Measurements from ENCODE around the gene TOB1.

Gene TOB1

DNA sequence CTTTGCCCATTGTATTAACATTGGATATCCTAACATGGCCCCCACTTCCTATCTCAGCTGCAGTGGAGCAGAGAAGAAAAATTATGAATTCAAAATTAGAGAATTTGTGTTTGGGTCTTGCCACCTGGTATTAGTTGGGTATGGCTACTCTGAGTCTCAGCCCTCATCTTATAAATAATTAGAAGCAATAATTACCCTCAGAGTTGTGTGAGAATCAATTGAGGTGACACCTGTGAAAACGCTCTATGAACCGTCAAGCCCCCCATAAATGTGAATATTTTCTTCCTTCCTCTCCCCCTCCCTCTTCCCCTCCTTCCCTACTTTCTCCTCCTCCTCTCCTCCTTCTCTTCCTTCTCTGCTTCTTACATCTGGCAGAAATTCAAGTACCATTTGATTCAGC lies 8.9 kb upstream of the TOB1 start:
- H3K9me3 ChIP-seq (ENCODE audit: insufficient read depth, low read length): peaks cover 9% of the 10 kb centered on the region; the same call in 1 of the 2 replicates
- no peak for DNase-seq (ENCODE audit: low read depth, low spot score)
- TF ChIP-seq SUZ12 (IDR thresholded peaks at IDR 0.05; ENCODE audit: extremely low read depth, insufficient read depth, insufficient read length) (no peak), ZNF274 (IDR thresholded peaks at IDR 0.05; ENCODE audit: low read depth, low read length) (no peak), YY1 (IDR thresholded peaks at IDR 0.05; ENCODE audit: insufficient read depth, insufficient read length) (no peak)
- H3K36me3 ChIP-seq (ENCODE audit: insufficient read depth, insufficient read length, low read length): no peaks in the 10 kb centered on the region
- H3K27me3 ChIP-seq (ENCODE audit: insufficient read depth, insufficient read length): no peaks in the 10 kb centered on the region
- H3K4me3 ChIP-seq (ENCODE audit: insufficient read length, low read depth): no peak overlapping the region
- H3K4me1 ChIP-seq (ENCODE audit: insufficient read depth, insufficient read length): no peaks in the 10 kb centered on the region
- H3K9ac ChIP-seq (ENCODE audit: insufficient read length, low read depth): no peak overlapping the region

DNA sequence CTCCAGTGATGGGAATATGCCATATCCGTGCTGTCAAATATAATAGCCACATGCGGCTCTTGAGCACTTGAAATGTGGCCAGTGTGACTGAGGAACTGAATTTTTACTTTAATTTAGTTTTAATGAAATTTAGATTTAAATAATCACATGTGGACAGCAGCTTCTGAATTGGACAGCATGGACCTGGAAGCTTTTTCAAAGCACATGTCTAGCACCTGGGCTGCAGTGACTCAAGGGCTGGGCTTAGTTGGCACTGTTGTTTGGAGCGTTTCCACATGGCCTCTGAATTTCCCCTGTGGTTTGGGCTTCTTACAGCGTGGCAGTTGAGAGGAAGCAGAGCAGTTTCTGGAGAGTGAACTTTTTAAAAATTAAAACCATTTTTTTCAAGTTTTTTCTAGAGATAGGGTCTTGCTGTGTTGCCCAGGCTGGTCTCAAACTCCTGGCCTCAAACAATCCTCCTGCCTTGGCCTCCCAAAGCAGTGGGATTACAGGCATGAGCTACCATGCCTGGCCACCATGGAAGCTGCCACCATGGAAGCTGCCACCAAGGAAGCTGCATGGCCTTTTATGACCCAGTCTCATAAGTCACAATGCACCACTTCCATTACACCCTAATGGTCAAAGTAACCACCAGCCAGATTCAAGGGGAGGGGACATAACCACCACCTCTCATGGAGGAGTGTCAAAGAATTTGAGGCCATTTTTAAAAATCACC lies 6.7 kb upstream of the TOB1 start:
- H3K9me3 ChIP-seq (ENCODE audit: insufficient read depth, low read length): no peaks in the 10 kb centered on the region
- no peaks in the 10 kb centered on the region for H3K27me3 ChIP-seq (ENCODE audit: insufficient read depth, insufficient read length)
- DNase-seq (ENCODE audit: low read depth, low spot score): no peak
- H3K4me1 ChIP-seq (ENCODE audit: insufficient read depth, insufficient read length): no peaks in the 10 kb centered on the region
- H3K9ac ChIP-seq (ENCODE audit: insufficient read length, low read depth): no peak overlapping the region
- TF ChIP-seq SUZ12 (IDR thresholded peaks at IDR 0.05; ENCODE audit: extremely low read depth, insufficient read depth, insufficient read length) (no peak), ZNF274 (IDR thresholded peaks at IDR 0.05; ENCODE audit: low read depth, low read length) (no peak), YY1 (IDR thresholded peaks at IDR 0.05; ENCODE audit: insufficient read depth, insufficient read length) (no peak)
- H3K36me3 ChIP-seq (ENCODE audit: insufficient read depth, insufficient read length, low read length): no peaks in the 10 kb centered on the region
- no peak overlapping the region for H3K4me3 ChIP-seq (ENCODE audit: insufficient read length, low read depth)

DNA sequence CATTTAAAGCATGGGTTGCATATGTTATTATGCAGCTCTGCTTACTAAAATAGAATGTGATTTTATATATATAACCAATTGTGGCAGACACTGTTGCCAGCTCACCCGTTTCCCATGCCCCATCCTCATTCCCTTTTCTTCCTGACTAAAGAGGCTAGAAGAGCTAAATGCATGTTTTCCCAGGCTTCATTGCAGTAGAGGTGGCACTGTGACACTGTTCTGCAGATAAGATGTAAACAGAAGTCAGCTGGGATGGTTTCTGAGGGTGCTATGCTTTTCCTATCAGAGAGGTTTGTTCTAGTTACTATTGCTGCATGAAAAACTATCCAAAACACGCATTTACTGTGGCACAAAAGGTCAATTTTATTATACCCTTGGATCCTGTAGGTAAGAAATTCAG lies 5.7 kb upstream of the TOB1 start:
- Histone ChIP-seq H3K9ac (ENCODE audit: insufficient read length, low read depth) (no peak overlapping the region), H3K4me1 (ENCODE audit: insufficient read depth, insufficient read length) (no peaks in the 10 kb centered on the region), H3K27me3 (ENCODE audit: insufficient read depth, insufficient read length) (no peaks in the 10 kb centered on the region), H3K4me3 (ENCODE audit: insufficient read length, low read depth) (no peak overlapping the region), H3K36me3 (ENCODE audit: insufficient read depth, insufficient read length, low read length) (no peaks in the 10 kb centered on the region), H3K9me3 (ENCODE audit: insufficient read depth, low read length) (no peaks in the 10 kb centered on the region)
- DNase-seq (ENCODE audit: low read depth, low spot score): no peak
- TF ChIP-seq SUZ12 (IDR thresholded peaks at IDR 0.05; ENCODE audit: extremely low read depth, insufficient read depth, insufficient read length) (no peak), YY1 (IDR thresholded peaks at IDR 0.05; ENCODE audit: insufficient read depth, insufficient read length) (no peak), ZNF274 (IDR thresholded peaks at IDR 0.05; ENCODE audit: low read depth, low read length) (no peak)

- TF ChIP-seq ZNF274 (IDR thresholded peaks at IDR 0.05; ENCODE audit: low read depth, low read length) (no peak), SUZ12 (IDR thresholded peaks at IDR 0.05; ENCODE audit: extremely low read depth, insufficient read depth, insufficient read length) (no peak), YY1 (IDR thresholded peaks at IDR 0.05; ENCODE audit: insufficient read depth, insufficient read length) (no peak)
- DNase-seq (ENCODE audit: low read depth, low spot score): no peak
- Histone ChIP-seq H3K9me3 (ENCODE audit: insufficient read depth, low read length) (no peaks in the 10 kb centered on the region), H3K27me3 (ENCODE audit: insufficient read depth, insufficient read length) (no peaks in the 10 kb centered on the region), H3K9ac (ENCODE audit: insufficient read length, low read depth) (no peak overlapping the region), H3K4me3 (ENCODE audit: insufficient read length, low read depth) (no peak overlapping the region), H3K4me1 (ENCODE audit: insufficient read depth, insufficient read length) (no peaks in the 10 kb centered on the region), H3K36me3 (ENCODE audit: insufficient read depth, insufficient read length, low read length) (no peaks in the 10 kb centered on the region)
Observed at GRCh38 chr17:50871364-50871763, 5.2 kb upstream of the TOB1 start.

DNA sequence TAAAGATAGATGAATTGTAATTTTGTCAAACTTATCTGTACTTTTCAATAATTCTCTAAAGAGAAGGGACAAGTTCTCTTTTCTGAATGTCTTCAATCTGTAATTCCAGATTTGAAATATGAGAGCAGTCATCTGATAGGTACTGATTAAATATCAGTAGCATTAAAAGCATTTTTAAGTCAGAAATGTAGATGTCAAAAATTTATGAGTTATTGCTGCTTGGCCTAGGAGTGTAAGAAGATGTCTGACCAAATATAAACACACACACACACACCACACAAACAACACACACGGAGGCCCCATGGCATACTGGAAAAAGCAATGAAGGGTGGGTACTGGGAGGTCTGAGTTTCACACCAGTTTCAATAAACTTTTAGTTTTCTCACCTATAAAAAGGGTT lies 2.4 kb upstream of the TOB1 start:
- TF ChIP-seq SUZ12 (IDR thresholded peaks at IDR 0.05; ENCODE audit: extremely low read depth, insufficient read depth, insufficient read length) (no peak), ZNF274 (IDR thresholded peaks at IDR 0.05; ENCODE audit: low read depth, low read length) (no peak), YY1 (IDR thresholded peaks at IDR 0.05; ENCODE audit: insufficient read depth, insufficient read length) (no peak)

DNA sequence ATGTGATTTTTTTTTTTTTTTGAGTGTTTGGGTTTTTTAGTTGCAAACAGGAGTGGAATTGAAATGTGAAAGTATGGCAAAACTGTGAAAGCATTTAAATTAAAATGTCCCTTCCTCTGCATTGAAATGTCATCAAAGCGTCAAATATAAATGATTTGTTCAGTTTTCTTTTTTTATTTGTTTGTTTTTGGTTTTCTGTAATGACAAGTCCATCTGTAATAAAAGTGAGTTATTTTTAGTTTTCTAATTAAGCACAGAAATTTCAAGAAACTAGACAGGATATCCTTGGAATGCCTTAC lies 1.9 kb upstream of the TOB1 start:
- Histone ChIP-seq H3K27me3 (ENCODE audit: insufficient read depth, insufficient read length) (no peaks in the 10 kb centered on the region), H3K9ac (ENCODE audit: insufficient read length, low read depth) (no peak overlapping the region), H3K36me3 (ENCODE audit: insufficient read depth, insufficient read length, low read length) (peaks cover 9% of the 10 kb centered on the region), H3K4me1 (ENCODE audit: insufficient read depth, insufficient read length) (peaks cover 1% of the 10 kb centered on the region), H3K4me3 (ENCODE audit: insufficient read length, low read depth) (peak overlapping the region; percentile 86), H3K9me3 (ENCODE audit: insufficient read depth, low read length) (no peaks in the 10 kb centered on the region)
- no peak for DNase-seq (ENCODE audit: low read depth, low spot score)
- no peak for TF ChIP-seq YY1 (IDR thresholded peaks at IDR 0.05; ENCODE audit: insufficient read depth, insufficient read length)

More for the DNA sequence above, 2.4 kb upstream of the TOB1 start:
- Histone ChIP-seq H3K27me3 (ENCODE audit: insufficient read depth, insufficient read length) (no peaks in the 10 kb centered on the region), H3K36me3 (ENCODE audit: insufficient read depth, insufficient read length, low read length) (peaks cover 4% of the 10 kb centered on the region), H3K9me3 (ENCODE audit: insufficient read depth, low read length) (no peaks in the 10 kb centered on the region), H3K9ac (ENCODE audit: insufficient read length, low read depth) (no peak overlapping the region), H3K4me1 (ENCODE audit: insufficient read depth, insufficient read length) (no peaks in the 10 kb centered on the region), H3K4me3 (ENCODE audit: insufficient read length, low read depth) (no peak overlapping the region)
- no peak for DNase-seq (ENCODE audit: low read depth, low spot score)

DNA sequence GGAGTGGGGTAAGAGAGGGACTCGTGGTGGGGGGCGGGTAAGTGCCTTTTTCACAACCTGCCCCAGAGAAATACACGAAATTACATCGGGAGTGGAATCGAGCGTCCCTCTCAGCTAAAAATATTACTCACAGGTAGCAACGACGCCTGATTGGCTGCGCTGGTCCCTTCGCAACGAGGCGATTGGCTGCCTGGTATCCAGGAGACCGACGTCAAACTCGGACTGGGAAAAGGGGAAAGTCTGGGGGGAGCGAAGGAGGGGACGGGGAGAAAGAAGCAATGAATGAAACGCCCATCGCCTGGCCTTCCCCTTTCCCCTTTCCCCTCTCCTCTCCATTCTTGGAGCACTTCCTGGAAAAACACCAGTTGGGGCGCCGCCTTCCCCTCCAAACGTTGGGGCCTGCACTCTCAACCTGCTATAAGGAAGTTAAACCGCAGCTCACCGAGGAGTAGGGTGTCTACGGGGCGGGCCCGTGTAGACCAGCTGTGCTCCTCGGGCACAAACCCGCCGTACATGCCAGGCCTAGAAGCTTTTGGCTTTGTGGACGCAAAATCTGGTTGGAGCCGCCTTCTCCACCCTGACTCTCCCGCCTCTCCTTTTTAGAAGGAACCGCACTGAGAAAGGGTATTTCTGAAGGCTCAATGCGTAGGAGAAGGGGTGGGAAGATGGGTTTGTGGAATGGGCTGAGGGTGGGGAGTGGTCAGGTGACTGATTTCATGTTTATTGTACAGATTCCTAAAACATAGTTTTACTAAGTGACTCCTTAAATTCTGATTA lies 1.4 kb upstream of the TOB1 start:
- Histone ChIP-seq H3K4me1 (ENCODE audit: insufficient read depth, insufficient read length) (peaks cover 3% of the 10 kb centered on the region), H3K9ac (ENCODE audit: insufficient read length, low read depth) (peak overlapping the region; percentile 86), H3K4me3 (ENCODE audit: insufficient read length, low read depth) (peak overlapping the region; percentile 86), H3K36me3 (ENCODE audit: insufficient read depth, insufficient read length, low read length) (peaks cover 15% of the 10 kb centered on the region), H3K9me3 (ENCODE audit: insufficient read depth, low read length) (no peaks in the 10 kb centered on the region), H3K27me3 (ENCODE audit: insufficient read depth, insufficient read length) (no peaks in the 10 kb centered on the region)
- peak; percentile 87 for DNase-seq (ENCODE audit: low read depth, low spot score)
- no peak for TF ChIP-seq SUZ12 (IDR thresholded peaks at IDR 0.05; ENCODE audit: extremely low read depth, insufficient read depth, insufficient read length)
- no peak for TF ChIP-seq YY1 (IDR thresholded peaks at IDR 0.05; ENCODE audit: insufficient read depth, insufficient read length)
- TF ChIP-seq ZNF274 (IDR thresholded peaks at IDR 0.05; ENCODE audit: low read depth, low read length): no peak

All from NT2/D1 (cell line).